Panc1 (cell line): Measurements from ENCODE around the gene NKAIN2. TPM values are rescaled to one million over a fixed set of nuclear protein-coding genes. Genes with fewer than 3 reads are reported as not detected.

ENCODE experiments used
- ATAC-seq: fragments of 200-7000 bp; cut with Tn5 transposase; 2 replicates; pipeline ENCODE4 v1.9.1; 2020; ENCODE audit warnings: mild to moderate bottlenecking, moderate library complexity
- BruUV-seq: library from RNA; stranded (reverse); fragments of 400-500 nt; replicated peaks from 2 replicates; lab custom pipeline; 2021; lab: Mats Ljungman, UMichigan
- CTCF ChIA-PET: fragments of 300-600 bp; sonication (Branson Sonifier 250); formaldehyde crosslinking; loops from one replicate; lab custom pipeline; 2022; ENCODE audit warnings: antibody characterized with exemption; lab: Charles Lee
- POLR2A ChIA-PET: fragments of 300-600 bp; sonication (Branson Sonifier 250); formaldehyde crosslinking; loops from one replicate; lab custom pipeline; 2022; ENCODE audit warnings: antibody characterized with exemption; lab: Charles Lee
- DNase-seq: peaks from one replicate; pipeline ENCODE4 v3.0.0-alpha.2; 2010; ENCODE audit warnings: low read depth, low spot score
- H3K27ac ChIP-seq: 2 replicates; pipeline ENCODE4 v1.5.1; 2011; ENCODE audit warnings: mild to moderate bottlenecking, low read length, inconsistent platforms
- H3K27me3 ChIP-seq: fragments of 200-500 bp; sonication (Bioruptor generic); 2 replicates; pipeline ENCODE4 v1.6.0; 2014; ENCODE audit warnings: low read length, inconsistent platforms; ENCODE audit not compliant: control insufficient read depth, insufficient read depth
- H3K36me3 ChIP-seq: fragments of 200-500 bp; sonication (Bioruptor generic); 2 replicates; pipeline ENCODE4 v1.5.1; 2014; ENCODE audit warnings: inconsistent platforms, mild to moderate bottlenecking, low read length, moderate library complexity; ENCODE audit not compliant: control insufficient read depth, insufficient read depth
- H3K4me1 ChIP-seq: 2 replicates; pipeline ENCODE4 v1.5.1; 2011; ENCODE audit warnings: inconsistent platforms, mild to moderate bottlenecking, low read length, moderate library complexity; ENCODE audit not compliant: control insufficient read depth, insufficient read depth
- H3K4me3 ChIP-seq, 2 experiments: 2 replicates each; pipeline ENCODE4 v1.5.1; 2011 to 2012; ENCODE audit warnings: low read depth in 2 of 2, low read length in 2 of 2, mild to moderate bottlenecking in 2 of 2, inconsistent platforms in 1 of 2, moderate library complexity in 1 of 2
- H3K9me3 ChIP-seq: fragments of 200-500 bp; sonication (Bioruptor generic); 2 replicates; pipeline ENCODE4 v1.5.1; 2014; ENCODE audit warnings: low read depth, mild to moderate bottlenecking, inconsistent platforms, low read length, moderate library complexity; ENCODE audit not compliant: control insufficient read depth, insufficient read depth
- CTCF ChIP-seq: fragments of 450-650 bp; IDR thresholded peaks from 2 replicates; pipeline ENCODE4 v1.5.1; 2017; ENCODE audit warnings: mild to moderate bottlenecking
- POLR2AphosphoS5 ChIP-seq: IDR thresholded peaks from 2 replicates; pipeline ENCODE4 v1.6.1; 2012; ENCODE audit warnings: mild to moderate bottlenecking, low read depth, low read length, moderate library complexity
- REST ChIP-seq, 2 experiments: IDR thresholded peaks; 2 replicates each; pipeline ENCODE4 v1.6.1; 2011 to 2012; ENCODE audit warnings: low read depth in 2 of 2, control low read depth in 1 of 2, low read length in 1 of 2, mild to moderate bottlenecking in 1 of 2, moderate library complexity in 1 of 2; ENCODE audit not compliant: insufficient read depth in 1 of 2
- SIN3A ChIP-seq: IDR thresholded peaks from 2 replicates; pipeline ENCODE4 v1.6.1; 2012; ENCODE audit warnings: low read depth, mild to moderate bottlenecking, low read length, moderate library complexity, borderline replicate concordance; ENCODE audit not compliant: insufficient read depth
- TCF7L2 ChIP-seq: IDR thresholded peaks from 2 replicates; pipeline ENCODE4 v1.6.1; 2011; ENCODE audit warnings: mild to moderate bottlenecking, low read depth, low read length, inconsistent platforms
- in situ Hi-C: cut with HindIII; loops from 2 replicates; pipeline ENCODE4 v1.10.0; 2016; ENCODE audit warnings: low sequenced_read_pairs, low pct_unique_long_range_greater_than_20kb
- intact Hi-C: fragments of 100-400 bp; cut with micrococcal nuclease; formaldehyde crosslinking; loops from one replicate; pipeline ENCODE4 v1.10.0; 2022; ENCODE audit not compliant: unreplicated experiment
- total RNA-seq: library from RNA; stranded (reverse); gene quantifications from one replicate; pipeline ENCODE4 v1.2.1, GENCODE V29; 2021; ENCODE audit not compliant: unreplicated experiment

Gene NKAIN2
- total RNA-seq, 1 experiment from 2014 or later = 2.6 TPM

GRCh38 chr6:124233221-124233620 lies 429.6 kb downstream of the NKAIN2 start:
- in situ Hi-C loops (no loop called here), intact Hi-C loops (no loop called here)
- ATAC-seq (no peak), DNase-seq (no peak)
- CTCF ChIA-PET = no interaction called here
- H3K27me3 ChIP-seq = no peaks in the 10 kb centered on the region
- BruUV-seq = no TSS peak
- no peaks in the 10 kb centered on the region for H3K36me3 ChIP-seq
- no peak overlapping the region for H3K27ac ChIP-seq
- peaks cover 3% of the 10 kb centered on the region; the same call in 1 of the 2 replicates for H3K4me1 ChIP-seq
- H3K4me3 ChIP-seq = no peak overlapping the region
- H3K9me3 ChIP-seq = no peaks in the 10 kb centered on the region
- TF ChIP-seq SIN3A (no peak), POLR2AphosphoS5 (no peak), CTCF (no peak), REST (IDR thresholded peaks at IDR 0.05; ENCODE audit: insufficient read depth in 1 of 2, low read depth in 2 of 2, low read length in 1 of 2) (no peak), TCF7L2 (no peak)
- POLR2A ChIA-PET = no interaction called here

GRCh38 chr6:124234801-124235200 lies 431.1 kb downstream of the NKAIN2 start:
- Histone ChIP-seq H3K9me3 (no peaks in the 10 kb centered on the region), H3K27me3 (no peaks in the 10 kb centered on the region), H3K36me3 (no peaks in the 10 kb centered on the region), H3K4me3 (no peak overlapping the region), H3K27ac (no peak overlapping the region), H3K4me1 (peaks cover 3% of the 10 kb centered on the region; the same call in 1 of the 2 replicates)
- no peak for DNase-seq
- no peak for ATAC-seq
- intact Hi-C loops (no loop called here), in situ Hi-C loops (no loop called here)
- TF ChIP-seq REST (IDR thresholded peaks at IDR 0.05; ENCODE audit: insufficient read depth in 1 of 2, low read depth in 2 of 2, low read length in 1 of 2) (no peak), SIN3A (no peak), TCF7L2 (no peak), CTCF (no peak), POLR2AphosphoS5 (no peak)
- POLR2A ChIA-PET = interaction anchor here (0.6 kb wide), 1 partner anchor 117 kb away, joined by 4 read pairs; no protein-coding TSS in a partner anchor
- CTCF ChIA-PET = no interaction called here
- no TSS peak for BruUV-seq
